ENCODE data around the gene RNPEPL1.

DNA sequence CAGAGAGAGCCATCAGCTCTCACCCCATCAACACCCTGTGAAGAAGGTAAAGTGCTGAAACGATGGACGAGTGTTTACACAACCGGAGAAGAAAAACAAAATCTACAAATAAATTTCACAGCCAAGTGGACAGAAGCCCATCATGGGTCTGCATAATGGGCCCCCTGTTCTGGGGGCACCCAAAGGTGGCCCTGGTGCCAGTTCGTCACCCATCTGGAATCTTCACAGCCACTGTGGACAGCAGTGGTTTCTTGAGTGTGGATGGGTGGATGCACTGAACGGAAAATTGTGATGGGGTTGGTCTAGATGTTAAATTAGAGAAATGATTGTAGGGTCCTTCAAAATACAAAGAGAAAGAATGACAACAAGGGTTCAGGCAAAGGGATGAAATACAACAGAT is 49.3 kb upstream of the RNPEPL1 start:
- TF ChIP-seq POLR2A (IDR thresholded peaks at IDR 0.05; ENCODE audit: low read depth) (no peak), CTCF (IDR thresholded peaks at IDR 0.05) (no peak), POLR2AphosphoS5 (IDR thresholded peaks at IDR 0.05) (no peak), EP300 (IDR thresholded peaks at IDR 0.05) (no peak)
